Measurements from ENCODE around the gene ZC3H4.

ZC3H4 gene

DNA sequence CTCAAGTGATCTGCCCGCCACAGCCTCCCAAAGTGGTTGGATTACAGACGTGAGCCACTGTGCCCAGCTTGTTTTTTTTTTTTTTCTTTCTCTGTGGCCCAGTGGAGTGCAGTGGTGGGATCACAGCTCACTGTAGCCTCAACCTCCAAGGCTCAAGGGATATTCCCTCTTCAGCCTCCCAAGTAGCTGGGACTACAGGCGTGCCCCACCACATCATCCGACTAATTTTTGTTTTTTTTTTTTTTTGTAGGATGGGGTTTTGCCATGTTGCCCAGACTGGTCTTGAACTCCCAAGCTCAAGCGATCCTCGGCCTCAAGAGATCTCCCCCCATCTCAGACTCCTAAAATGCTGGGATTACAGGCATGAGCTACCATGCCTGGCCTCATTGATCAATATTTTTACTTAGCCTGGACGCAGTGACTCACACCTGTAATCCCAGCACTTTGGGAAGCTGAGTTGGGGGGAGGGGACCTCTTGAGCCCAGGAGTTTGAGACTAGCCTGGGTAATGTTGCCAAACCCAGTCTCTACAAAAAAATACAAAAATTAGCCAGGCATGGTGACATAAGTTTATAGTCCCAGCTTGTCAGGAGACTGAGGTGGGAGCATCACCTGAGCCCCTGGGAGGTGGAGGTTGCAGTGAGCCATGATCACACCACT lies 18.7 kb upstream of the ZC3H4 start:
- no peak for DNase-seq

DNA sequence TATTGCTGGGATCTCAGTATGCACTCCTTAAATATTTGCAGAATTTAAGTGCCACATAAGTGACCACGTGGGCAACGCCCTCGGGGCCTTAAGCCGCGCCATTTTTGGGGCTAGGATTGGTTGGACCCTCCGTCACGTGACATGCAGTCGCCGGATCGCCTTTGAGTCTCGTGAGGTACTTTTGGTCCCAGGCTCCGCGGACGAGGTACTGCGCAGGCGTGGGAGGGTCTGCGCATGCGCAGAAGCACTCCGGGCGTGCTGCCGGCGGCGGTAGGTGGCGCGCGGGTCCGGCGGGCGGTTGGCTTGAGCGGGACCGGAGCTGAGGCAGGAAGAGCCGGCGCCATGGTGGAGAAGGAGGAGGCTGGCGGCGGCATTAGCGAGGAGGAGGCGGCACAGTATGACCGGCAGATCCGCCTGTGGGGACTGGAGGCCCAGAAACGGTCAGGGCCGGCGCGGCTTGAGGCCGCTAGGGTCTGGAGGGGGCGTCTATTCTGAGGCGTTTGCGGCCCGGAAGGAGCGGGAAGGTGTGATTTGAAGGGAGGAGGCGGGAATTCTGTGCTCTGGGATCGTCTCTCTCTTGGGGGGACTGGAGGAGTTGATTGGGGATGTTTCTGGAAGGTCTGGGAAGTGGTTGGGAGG lies 17.1 kb upstream of the ZC3H4 start, which contains the start of gene SAE1:
SAE1 (plus strand) TSS at position 247 of the 639 bp plus-strand sequence; CDS start at position 343, 96 bp downstream.
- peak; percentile 98 for DNase-seq

DNA sequence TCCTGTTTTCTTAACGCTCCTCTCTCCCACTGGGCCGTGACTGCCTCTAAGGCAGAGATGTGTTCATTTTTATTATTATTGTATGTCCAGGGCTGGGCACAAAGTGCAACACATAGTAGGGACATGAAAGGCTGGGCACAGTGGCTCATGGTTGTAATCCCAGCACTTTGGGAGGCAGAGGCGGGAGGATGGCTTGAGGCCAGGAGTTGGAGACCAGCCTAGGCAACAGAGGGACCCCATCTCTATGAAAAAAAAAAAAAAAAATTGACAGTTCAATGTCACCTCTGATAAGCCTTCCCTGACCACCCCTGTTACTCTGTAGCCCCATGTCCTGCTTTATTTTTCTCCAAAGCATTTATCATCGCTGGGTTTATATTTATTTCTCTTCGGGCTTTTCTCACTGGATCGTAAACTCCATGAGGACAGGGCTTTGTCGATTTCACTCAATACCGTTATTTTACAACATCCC lies 16.6 kb upstream of the ZC3H4 start:
- no peak for DNase-seq

DNA sequence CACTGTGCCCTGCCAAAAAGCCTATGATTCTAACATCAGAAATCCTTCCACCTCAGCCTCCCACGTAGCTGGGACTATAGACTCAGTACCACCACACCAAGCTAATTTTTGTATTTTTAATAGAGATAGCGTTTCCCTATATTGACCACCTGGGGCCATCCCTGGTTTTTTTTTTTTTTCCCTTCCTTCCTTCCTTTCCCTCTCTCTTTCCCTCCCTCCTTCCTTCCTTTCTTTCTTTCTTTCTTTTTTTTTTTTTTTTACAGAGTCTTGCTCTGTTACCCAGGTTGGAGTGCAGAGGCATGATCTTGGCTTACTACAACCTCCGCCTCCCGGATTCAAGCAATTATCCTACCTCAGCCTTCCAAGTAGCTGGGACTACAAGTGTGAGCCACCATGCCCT lies 16.0 kb upstream of the ZC3H4 start:
- DNase-seq = no peak

DNA sequence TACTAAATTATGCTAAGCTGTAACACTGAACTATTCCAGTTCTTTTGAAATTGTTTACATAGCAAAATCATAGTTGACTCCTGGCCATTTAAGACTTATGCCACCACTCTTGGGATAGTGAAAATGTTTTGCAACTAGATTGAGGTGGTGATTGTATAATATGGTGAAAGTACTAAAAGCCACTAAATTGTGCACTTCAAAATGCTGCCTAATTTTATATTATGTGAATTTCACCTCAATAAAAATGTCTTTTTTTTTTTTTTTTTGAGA lies 12.0 kb upstream of the ZC3H4 start:
- no peak for DNase-seq

DNA sequence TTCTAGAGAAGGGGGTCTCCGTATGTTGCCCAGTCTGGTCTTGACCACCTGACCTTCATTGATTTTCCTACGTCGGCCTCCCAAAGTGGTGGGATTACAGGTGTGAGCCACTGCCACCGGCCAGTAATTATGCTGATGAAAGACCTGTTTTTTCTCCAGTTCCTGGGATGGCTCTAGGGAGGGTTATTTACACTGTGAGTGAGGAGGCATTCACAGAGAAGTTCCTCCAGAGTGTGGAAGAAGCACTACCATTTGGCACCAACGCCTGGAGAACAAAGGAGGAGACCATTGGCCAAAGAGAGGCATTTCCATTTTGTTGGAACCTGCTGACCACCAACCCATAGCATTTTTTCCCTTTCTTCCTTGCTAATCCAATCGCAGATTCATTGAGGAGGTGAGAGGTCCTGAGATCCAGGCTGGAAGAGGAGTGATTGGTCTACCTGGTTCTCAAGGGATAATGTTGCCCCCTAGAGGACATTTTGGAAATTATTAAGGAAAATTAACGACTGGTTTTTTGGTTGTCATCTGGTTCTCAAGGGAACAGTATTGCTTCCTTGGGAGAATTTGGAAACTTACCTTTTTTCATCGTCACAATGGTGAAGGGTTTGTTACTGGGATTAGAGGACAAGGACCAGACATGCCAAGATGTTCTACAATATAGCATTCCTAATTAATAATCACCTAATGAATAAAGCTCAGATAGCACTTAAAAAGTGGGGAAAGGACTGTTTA lies 11.5 kb upstream of the ZC3H4 start:
- DNase-seq = peak; percentile 64

DNA sequence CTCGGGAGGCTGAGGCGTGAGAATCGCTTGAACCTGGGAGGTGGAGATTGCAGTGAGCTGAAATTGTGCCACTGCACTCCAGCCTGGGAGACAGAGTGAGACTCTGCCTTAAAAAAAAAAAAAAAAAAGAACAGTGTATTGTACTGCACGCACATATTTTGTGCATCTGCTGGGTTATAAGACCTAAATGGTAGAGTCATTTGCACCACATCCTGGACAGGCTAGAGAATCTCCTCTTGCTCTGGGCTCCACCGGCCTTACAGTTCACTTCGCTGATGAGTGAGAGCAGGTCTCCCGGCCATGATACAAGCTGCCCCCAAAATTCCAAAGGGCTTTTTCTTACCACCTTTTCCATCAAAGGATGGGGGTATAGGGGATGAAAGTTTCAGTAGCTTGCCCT lies 9.8 kb upstream of the ZC3H4 start:
- DNase-seq = no peak

DNA sequence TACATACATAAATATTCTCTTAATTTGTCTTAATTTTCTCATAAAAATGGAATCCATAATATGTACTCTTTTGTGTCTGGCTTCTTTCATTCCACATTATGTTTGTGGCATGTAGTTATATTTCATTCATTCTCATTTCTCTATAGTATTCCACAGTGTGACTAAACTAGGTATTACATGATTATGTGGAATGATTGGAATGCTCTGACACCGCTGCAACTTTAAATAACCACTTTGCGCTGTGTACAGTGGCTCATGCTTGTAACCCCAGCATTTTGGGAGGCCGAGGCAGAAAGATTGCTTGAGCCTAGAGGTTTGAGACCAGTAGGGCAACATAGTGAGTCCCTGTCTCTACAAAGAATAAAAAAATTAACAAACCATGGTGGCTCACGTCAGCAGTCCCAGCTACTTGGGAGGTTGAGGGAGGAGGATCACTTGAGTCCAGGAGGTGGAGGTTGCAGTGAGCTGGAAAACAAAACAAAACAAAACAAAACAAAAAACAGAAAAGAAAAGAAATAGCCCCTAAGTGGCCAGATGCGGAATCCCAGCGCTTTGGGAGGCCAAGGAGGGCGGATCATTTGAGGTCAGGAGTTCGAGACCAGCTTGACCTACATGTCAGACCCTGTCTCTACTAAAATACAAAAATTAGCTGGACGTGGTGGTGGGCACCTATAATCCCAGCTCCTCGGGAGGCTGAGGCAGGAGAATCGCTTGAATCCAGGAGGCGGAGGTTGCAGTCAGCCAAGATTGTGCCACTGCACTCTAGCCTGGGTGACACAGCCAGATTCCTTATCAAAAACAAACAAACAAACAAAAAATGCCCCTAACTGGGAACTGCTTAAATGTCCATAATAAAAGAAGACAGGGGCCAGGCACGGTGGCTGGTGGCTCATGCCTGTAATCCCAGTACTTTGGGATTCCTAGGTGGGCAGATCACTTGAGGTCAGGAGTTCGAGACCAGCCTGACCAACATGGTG lies 9.1 kb upstream of the ZC3H4 start:
- DNase-seq = no peak

DNA sequence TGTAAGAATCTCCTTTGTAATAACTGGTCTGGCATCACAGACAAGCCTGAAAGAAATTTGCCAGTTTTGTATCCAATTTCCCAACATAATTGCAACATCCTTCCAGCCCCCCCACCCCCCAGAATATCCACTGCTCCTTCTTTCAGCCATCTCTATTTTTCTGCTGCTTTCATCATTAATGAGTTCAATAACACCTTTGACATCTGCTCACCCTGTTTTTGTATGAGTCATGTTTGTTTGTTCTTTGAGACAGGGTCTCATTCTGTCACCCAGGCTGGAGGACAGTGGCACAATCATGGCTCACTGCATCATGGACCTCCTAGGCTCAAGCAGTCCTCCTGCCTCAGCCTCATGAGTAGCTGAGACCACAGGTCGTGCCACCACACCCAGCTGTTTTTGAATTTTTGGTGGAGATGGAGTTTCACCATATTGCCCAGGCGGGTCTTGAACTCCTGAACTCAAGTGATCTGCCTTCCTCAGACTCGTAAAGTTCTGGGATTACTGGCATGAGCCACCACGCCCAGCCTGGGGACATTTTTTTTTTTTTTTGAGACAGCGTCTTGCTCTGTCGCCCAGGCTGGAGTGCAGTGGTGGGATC lies 7.0 kb upstream of the ZC3H4 start:
- no peak for DNase-seq

DNA sequence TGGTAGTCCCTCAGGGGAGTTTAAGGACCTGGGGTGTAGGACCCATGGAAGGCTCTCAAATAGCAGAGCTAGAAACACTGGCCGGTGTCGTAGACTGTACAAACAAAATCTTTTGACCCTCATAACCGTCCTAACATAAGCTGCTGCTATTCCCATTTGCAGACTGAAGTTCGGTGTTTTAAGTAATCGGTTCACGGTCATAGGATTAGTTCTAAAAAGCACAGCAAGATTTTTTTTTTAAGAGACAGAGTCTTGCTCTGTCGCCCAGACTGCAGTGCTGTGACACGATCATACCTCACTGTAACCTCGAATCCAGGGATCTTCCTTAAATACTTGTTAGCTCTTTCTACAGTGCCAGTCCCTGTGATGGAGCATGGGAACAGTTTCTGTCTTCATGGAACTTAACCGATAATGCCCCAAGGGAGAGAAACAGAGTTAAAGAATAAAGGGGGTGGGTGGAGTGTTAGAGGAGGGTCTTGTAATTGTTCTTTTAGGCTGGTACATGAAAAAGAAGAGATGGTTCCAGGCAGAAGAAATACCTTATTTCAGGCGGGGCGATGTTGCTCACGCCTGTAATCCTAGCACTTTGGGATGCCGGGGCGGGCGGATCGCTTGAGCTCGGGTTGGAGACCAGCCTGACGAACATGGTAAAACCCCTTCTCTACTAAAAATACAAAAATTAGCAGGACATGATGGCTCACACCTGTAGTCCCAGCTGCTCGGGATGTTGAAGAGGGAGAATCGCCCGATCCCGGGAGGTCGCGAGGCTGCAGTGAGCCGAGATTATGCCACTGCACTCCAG lies 475 bp upstream of the ZC3H4 start:
- peak; percentile 41 for DNase-seq

DNA sequence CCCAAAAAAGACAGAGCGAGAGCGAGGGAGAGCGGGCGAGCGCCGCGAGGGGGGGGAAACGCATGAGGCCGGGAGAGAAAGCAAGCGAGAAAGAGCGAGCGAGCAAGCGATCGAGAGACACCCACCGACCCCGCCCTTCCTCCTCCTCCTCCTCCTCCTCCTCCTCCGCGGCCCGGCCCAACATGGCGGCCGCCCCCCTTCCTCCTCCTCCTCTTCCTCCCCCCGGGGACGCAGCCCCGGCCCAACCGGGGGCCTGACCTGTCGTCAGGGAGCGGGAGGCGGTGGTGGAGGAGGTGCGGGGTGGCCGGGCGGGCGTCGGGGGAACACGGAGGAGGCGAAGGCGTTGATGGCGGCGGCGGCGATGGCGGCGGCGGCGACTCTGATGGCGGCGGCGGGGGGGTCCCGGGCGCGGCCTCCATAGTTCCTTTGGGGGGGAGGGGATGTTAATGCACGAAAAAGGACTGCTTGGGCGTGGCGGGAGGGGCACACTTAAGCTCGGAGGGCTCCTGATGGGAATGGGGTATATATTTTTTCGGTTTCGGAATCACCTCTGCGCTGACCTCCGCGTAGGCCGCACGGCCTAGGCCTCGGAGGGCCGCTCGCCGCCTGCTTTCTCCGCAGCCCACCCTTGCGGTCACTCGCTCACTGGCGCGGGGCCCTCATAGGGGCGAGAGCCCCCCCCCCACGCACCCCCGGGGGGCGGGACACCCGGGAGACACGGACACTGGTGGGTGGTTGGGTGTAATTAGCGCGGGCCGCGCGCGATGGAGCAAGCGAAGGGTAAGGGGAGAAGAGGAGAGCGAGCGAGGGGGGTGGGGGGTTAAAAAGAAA lies 1.2 kb downstream of the ZC3H4 start:
- peak; percentile 43 for DNase-seq

DNA sequence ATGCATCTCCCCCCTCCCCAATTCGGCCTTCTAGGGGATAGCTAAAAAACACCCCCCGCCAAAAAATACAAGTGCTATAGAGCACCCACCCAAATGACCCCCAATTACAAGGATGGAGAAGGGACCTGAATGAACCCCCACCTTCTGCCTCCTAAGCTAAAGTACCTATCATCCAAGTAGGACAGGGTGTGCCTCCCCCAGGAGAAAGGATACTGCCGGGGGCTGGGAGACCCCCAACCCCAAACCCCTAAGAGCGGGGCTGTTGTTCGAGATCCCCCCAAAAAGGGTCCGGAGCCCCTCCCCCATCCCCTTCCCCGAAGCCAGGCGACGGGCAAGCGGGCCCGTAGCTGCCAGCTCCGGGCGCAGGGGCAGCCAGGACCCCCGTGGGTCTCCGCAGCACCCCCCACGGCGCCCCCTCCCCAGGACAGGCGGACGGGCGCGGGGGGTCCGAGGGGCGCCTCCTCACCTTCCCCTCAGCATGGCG lies 1.9 kb downstream of the ZC3H4 start:
- no peak for DNase-seq

DNA sequence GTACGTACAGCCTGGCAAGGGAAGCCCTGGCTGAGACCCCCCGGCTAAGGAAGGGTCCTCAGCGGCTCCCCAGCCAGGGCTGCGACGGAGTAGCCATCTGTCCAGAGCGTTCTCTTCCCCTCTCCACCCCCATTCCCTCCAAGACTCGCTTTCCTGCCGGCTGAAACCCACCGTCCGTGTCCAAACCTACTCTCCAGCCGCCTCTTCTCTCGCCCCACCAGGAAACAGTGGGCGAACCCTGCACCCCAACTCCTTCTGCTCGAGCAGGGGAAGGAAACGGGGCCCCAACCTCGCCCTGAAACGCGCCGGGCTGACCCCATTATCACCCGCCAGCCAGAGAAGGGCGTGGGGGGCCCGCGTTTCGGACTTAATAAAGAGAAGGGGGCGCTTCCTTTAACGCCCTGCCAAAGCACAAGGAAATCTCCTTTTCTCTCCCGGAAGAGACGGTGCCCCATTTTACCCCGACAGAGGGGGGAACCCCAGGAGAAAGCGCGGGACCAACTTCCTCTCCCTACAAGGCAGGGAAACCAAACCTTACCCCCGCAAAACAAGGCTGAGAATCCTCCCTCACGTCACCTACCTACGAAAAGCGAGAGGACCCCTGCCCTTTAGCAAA lies 2.5 kb downstream of the ZC3H4 start:
- DNase-seq = no peak

DNA sequence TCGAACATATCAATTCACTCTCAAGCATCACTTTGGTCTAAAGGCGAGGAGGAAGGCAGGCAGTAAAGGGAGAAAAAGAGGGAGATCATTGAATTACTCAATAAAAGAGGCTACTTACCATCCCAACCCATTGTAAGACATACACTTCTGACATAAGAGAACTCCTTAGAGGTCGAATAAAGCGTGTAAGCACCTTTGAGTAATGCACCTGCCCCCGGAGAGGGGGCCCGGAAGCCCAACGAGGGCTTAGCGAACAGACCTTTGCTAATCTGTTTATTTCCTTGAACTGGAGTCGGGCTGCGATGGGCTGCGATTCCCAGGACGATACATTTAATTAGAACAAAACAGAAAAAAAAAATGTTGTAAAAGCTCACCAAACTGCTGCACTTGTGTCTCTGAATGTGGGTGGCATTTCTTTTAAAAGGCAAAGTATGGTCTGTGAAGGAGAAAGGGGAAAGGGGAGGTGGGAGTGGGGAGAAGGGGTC lies 3.0 kb downstream of the ZC3H4 start:
- DNase-seq = no peak

DNA sequence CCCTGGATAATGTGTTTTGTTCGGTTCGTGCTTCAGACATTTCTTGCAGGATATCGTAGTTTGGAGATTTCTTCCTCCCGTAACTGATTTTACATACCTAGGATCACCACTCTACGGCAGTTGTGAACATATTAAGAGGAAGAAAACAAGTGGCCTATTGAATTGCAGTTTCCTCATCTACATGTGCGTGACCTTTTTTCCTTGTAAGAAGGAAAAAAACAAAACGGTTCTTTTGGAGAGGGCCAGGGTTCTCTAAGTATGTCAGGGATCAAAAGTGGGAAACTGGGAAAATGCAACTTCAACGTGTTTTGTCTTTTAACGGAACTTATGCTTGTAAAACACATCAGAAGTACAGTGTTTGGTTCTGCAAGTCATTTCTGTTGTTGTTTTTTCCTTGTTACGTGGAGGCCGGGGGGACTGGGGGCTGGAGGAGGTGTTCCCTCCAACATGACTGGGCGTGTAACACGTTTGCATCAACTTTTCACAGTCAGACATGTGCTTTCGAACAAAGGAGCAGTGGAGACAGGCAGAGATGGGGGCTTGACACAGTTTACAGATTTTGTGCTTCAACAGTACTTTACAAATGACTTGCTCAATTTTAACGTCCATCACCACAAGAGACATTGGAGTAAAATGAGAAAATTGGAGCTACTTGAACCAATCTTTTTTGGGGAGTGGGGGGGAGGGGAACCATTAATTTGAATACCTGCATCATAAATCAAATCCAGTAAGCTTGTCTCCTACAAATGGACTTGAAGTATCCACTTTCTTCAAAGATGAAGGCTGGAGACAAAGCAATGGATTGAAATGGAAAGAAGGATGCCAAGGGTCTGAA lies 3.8 kb downstream of the ZC3H4 start:
- no peak for DNase-seq

DNA sequence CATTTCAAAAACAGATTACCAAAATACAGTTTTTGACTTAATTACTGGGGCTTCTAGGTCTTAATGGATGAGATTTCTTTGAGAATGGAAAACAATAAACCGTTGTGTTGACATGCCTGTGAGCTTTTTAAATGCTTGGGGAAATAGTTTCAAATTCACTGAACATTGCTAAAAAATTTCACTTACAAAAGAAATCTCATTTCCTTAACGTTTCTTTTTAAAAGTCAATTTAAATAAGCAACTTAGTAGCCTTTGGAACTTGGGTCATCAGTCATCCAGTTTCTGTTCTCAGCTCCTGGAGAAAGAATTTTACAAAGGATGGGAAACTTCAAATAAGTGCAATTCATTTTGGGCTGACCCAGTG lies 4.4 kb downstream of the ZC3H4 start:
- no peak for DNase-seq

DNA sequence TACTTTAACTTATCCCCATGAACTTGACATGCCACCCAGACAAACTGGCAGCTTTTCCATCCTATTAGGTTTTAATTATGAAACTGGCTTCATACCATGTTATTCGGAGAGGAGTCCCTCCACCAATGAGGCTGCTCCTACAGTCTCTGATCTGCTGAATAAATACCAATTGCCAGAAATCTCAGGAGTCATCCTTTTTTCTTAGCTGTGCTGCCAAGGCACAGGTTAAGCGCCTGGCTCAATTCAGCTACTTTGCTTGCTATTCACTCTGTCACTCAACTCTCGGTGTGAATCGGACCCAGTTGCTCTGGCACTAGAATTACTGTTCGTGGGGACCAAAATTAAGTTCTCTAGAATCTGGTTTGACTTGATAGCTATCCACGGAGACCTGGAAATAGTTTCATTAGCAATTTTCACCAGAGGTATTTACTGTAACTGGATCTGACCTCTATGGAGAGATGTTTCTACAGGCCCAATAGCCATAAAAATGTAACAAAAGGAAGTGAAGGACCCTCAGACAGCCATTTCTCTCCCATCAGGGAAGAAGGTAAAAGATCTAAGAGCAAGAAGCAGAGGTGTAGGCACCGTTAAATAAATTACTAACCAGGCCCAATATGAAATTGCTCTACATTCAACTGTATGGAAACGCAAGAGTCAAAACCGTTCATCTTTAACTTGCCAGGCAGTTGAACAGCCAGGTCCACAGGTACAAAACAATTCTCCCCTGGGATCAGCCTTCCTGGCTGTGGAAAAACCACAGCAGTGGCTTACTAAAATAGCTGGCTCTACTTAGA lies 5.4 kb downstream of the ZC3H4 start:
- DNase-seq = no peak
